ENCODE results near the gene CTXN1.

DNA sequence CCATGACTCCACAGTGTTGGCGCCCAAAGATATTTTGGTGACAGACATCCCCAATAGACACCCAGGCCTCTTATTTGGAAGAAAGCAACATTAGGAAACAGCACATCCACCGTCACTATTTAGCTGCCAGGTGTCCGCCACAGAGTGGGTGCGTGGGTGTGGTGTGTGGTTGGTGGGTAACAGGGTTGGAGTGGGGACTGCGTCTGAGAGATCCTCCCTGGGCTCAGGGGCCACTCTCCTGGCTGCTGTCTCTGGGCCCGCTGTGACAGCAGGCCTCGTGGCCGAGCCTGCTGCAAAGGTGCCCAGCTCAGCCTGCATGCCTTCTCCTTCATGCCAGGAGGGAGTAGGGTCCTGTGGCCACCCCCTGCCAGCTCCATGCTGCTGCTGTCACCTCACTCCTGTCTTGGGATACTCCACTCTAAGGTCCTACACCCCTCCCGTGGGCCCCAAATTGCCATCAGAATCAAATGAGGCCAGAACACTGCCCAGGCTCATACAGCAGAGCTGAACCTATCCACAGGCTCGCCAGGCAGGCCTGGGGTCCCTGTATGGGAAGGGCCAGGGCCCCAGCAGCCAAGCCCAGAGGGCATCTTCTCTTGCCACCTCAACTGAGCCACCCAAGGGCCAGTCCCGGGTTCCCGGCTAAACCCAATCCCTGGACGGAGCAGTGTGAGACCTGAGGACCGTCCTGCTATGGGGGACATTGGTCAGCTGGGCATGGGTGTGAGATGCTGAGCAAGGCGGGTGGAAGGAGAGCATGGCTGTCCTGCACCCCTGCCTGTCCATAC is 42.3 kb upstream of the CTXN1 start:
- TF ChIP-seq GATA3 (IDR thresholded peaks at IDR 0.05; ENCODE audit: low read depth, low read length) = no peak
- no peak for TF ChIP-seq GATA2 (IDR thresholded peaks at IDR 0.05; ENCODE audit: low read depth, low read length)
